ENCODE results near the gene PLCH1. TPM values are rescaled to one million over a fixed set of nuclear protein-coding genes. Genes with fewer than 3 reads are reported as not detected.

PLCH1 gene
- total and polyA plus RNA-seq, 2 donors (not counting 1 experiment from before 2014, with no cell fraction given) = 0.27 TPM; not detected in 1

DNA sequence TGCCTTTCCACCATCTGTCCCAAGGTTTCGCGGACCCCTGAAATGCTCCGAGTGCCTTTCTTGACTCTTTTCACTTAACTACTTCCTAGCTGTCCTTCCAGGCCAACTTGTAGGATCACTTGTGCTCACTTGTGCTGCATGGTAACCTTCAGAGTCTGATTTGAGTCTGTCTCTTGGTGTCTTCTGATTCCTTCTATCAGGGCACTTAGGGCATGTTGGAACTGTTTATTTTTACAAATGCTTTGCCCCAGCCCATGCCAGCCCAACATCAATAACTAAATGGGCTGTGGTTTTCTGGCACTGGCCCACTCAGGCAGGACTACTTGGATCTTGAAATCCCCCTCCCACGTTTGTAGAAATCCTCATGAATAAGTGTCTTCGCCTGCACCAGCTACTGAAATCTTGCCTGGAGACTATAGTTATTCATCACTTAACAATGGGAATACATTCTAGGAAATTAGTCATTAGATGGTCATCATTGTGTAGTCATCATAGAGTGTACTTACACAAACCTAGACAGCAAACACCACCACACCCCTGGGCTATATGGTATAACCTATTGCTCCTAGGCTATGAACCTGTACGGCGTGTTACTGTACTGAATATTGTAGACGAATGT lies 328.3 kb downstream of the PLCH1 start:
- H3K4me3 Mint-ChIP-seq = no peak overlapping the region
- no peak for ATAC-seq (ENCODE audit: low read depth)
- POLR2A ChIA-PET = no interaction called here

DNA sequence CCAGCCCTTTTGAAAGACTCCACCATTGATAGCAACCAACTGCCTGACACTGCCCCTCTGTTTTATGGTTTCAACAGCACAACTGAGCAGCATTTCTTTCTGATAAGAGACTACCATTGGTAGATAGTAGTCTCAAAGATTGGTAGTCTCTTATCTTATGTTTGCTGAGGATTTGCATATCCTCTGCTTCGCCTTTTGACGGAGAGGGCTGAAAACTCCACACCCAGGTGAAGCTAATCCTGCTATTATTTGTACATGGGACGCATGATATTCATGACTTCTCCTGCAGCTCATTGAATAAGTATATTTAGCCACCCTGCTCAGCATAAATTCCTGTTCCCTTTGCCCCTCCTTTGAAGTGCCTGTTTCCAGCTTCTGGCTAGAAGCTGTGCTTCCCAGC lies 332.0 kb downstream of the PLCH1 start:
- DNase-seq (no peak), ATAC-seq (ENCODE audit: low read depth) (no peak)
- H3K27ac ChIP-seq (ENCODE audit: low read length in 2 of 2) = no peak overlapping the region
- H3K4me3 Mint-ChIP-seq = no peak overlapping the region
- no peak overlapping the region for H3K4me3 ChIP-seq (ENCODE audit: control extremely low read depth in 1 of 5, extremely low read depth in 1 of 5, insufficient read depth in 1 of 5, low read depth in 2 of 5, low read length in 4 of 5)
- no peak overlapping the region for H3K4me2 ChIP-seq (replicated peaks; ENCODE audit: low read depth, low read length, poor library complexity, severe bottlenecking)
- H3K27me3 Mint-ChIP-seq = no peaks in the 10 kb centered on the region
- no peaks in the 10 kb centered on the region for H3K4me1 Mint-ChIP-seq
- H3K9me3 ChIP-seq (ENCODE audit: control extremely low read depth in 1 of 3, control insufficient read depth in 2 of 3, insufficient read depth in 1 of 3, low read length in 2 of 3) = no peaks in the 10 kb centered on the region
- intact Hi-C loops (cut with micrococcal nuclease) = no loop called here
- ChIA-PET CTCF (no interaction called here), POLR2A (no interaction called here)
- no peaks in the 10 kb centered on the region for H4K20me1 ChIP-seq (ENCODE audit: control insufficient read depth, insufficient read depth, low read length, poor library complexity, severe bottlenecking)
- no peaks in the 10 kb centered on the region for H3K4me1 ChIP-seq (ENCODE audit: control insufficient read depth in 2 of 2, insufficient read depth in 2 of 2, low read length in 2 of 2)
- no peak overlapping the region for H2AFZ ChIP-seq (ENCODE audit: insufficient read depth, low read depth, low read length, poor library complexity, severe bottlenecking)
- TF ChIP-seq EZH2 (IDR thresholded peaks at IDR 0.05; ENCODE audit: borderline replicate concordance, insufficient read depth, low read depth, low read length, poor library complexity, severe bottlenecking) = no peak
- 88% methylated on average over 2 of the region's 3 CpGs for WGBS (ENCODE audit: insufficient coverage)
- H3K9ac ChIP-seq (ENCODE audit: low read length) = no peak overlapping the region
- H3K79me2 ChIP-seq (ENCODE audit: control insufficient read depth, insufficient read depth, low read length) = no peaks in the 10 kb centered on the region
- H3K27ac Mint-ChIP-seq = no peak overlapping the region
- no peaks in the 10 kb centered on the region for H3K9me3 Mint-ChIP-seq (ENCODE audit: insufficient read depth)
- H3K27me3 ChIP-seq (replicated peaks in 1 of 4; ENCODE audit: control extremely low read depth in 1 of 4, control insufficient read depth in 3 of 4, insufficient read depth in 4 of 4, low read length in 3 of 4) = no peaks in the 10 kb centered on the region
- H3K36me3 ChIP-seq (replicated peaks in 1 of 2; ENCODE audit: control extremely low read depth in 1 of 2, control insufficient read depth in 1 of 2, extremely low read depth in 1 of 2, insufficient read depth in 2 of 2, low read length in 1 of 2) = no peaks in the 10 kb centered on the region

More for the DNA sequence above, 328.3 kb downstream of the PLCH1 start:
- no peaks in the 10 kb centered on the region for H3K36me3 ChIP-seq (replicated peaks in 1 of 2; ENCODE audit: control extremely low read depth in 1 of 2, control insufficient read depth in 1 of 2, extremely low read depth in 1 of 2, insufficient read depth in 2 of 2, low read length in 1 of 2)
- no peak overlapping the region for H3K27ac Mint-ChIP-seq
- H3K27me3 Mint-ChIP-seq = no peaks in the 10 kb centered on the region
- no peak overlapping the region for H3K4me2 ChIP-seq (replicated peaks; ENCODE audit: low read depth, low read length, poor library complexity, severe bottlenecking)
- H3K27ac ChIP-seq (ENCODE audit: low read length in 2 of 2) = no peak overlapping the region
- H4K20me1 ChIP-seq (ENCODE audit: control insufficient read depth, insufficient read depth, low read length, poor library complexity, severe bottlenecking) = no peaks in the 10 kb centered on the region
- H2AFZ ChIP-seq (ENCODE audit: insufficient read depth, low read depth, low read length, poor library complexity, severe bottlenecking) = no peak overlapping the region
- no peaks in the 10 kb centered on the region for H3K79me2 ChIP-seq (ENCODE audit: control insufficient read depth, insufficient read depth, low read length)
- H3K4me3 ChIP-seq (ENCODE audit: control extremely low read depth in 1 of 5, extremely low read depth in 1 of 5, insufficient read depth in 1 of 5, low read depth in 2 of 5, low read length in 4 of 5) = no peak overlapping the region
- H3K27me3 ChIP-seq (replicated peaks in 1 of 4; ENCODE audit: control extremely low read depth in 1 of 4, control insufficient read depth in 3 of 4, insufficient read depth in 4 of 4, low read length in 3 of 4) = no peaks in the 10 kb centered on the region
- H3K9me3 Mint-ChIP-seq (ENCODE audit: insufficient read depth) = no peaks in the 10 kb centered on the region
- H3K4me1 Mint-ChIP-seq = no peaks in the 10 kb centered on the region
- WGBS (ENCODE audit: insufficient coverage) = 92% methylated on average over 4 of the region's 8 CpGs
- intact Hi-C loops (cut with micrococcal nuclease) = no loop called here
- no peak for DNase-seq
- CTCF ChIA-PET = no interaction called here
- no peak overlapping the region for H3K9ac ChIP-seq (ENCODE audit: low read length)
- no peaks in the 10 kb centered on the region for H3K4me1 ChIP-seq (ENCODE audit: control insufficient read depth in 2 of 2, insufficient read depth in 2 of 2, low read length in 2 of 2)
- TF ChIP-seq, protein P1, sequence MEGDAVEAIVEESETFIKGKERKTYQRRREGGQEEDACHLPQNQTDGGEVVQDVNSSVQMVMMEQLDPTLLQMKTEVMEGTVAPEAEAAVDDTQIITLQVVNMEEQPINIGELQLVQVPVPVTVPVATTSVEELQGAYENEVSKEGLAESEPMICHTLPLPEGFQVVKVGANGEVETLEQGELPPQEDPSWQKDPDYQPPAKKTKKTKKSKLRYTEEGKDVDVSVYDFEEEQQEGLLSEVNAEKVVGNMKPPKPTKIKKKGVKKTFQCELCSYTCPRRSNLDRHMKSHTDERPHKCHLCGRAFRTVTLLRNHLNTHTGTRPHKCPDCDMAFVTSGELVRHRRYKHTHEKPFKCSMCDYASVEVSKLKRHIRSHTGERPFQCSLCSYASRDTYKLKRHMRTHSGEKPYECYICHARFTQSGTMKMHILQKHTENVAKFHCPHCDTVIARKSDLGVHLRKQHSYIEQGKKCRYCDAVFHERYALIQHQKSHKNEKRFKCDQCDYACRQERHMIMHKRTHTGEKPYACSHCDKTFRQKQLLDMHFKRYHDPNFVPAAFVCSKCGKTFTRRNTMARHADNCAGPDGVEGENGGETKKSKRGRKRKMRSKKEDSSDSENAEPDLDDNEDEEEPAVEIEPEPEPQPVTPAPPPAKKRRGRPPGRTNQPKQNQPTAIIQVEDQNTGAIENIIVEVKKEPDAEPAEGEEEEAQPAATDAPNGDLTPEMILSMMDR (IDR thresholded peaks at IDR 0.05) = no peak
- TF ChIP-seq EZH2 (IDR thresholded peaks at IDR 0.05; ENCODE audit: borderline replicate concordance, insufficient read depth, low read depth, low read length, poor library complexity, severe bottlenecking) = no peak
- no peaks in the 10 kb centered on the region for H3K9me3 ChIP-seq (ENCODE audit: control extremely low read depth in 1 of 3, control insufficient read depth in 2 of 3, insufficient read depth in 1 of 3, low read length in 2 of 3)

Data from B cell (primary cell).